HUDEP-2 (cell line): Measurements from ENCODE around the gene POU3F3.

ENCODE experiments used
- DNase-seq, 76 experiments: peaks; one replicate each; lab custom pipeline; 2025; ENCODE audit not compliant: unreplicated experiment in 76 of 76; lab: John Stamatoyannopoulos, UW

Gene POU3F3

GRCh38 chr2:104901037-104901881 lies 47.3 kb downstream of the POU3F3 start:
- DNase-seq = no peak

GRCh38 chr2:104902317-104902716 lies 48.4 kb downstream of the POU3F3 start:
- DNase-seq = no peak
